OCI-LY1 (cell line): ENCODE results near the gene ERCC6L.

ENCODE experiments used
- H2AFZ ChIP-seq: fragments of 200-600 bp; sonication (generic), shearing (Covaris generic); 2 replicates; pipeline ENCODE4 v1.6.0; 2014; ENCODE audit warnings: antibody characterized with exemption, mild to moderate bottlenecking, low read length
- H3F3A ChIP-seq: fragments of 200-600 bp; sonication (generic), shearing (Covaris generic); 2 replicates; pipeline ENCODE4 v1.6.0; 2014; ENCODE audit warnings: mild to moderate bottlenecking, antibody characterized with exemption, low read length, moderate library complexity; ENCODE audit not compliant: insufficient read depth
- H3K27ac ChIP-seq: fragments of 200-600 bp; sonication (generic); 2 replicates; pipeline ENCODE4 v1.5.1; 2014; ENCODE audit warnings: low read length, mixed run types, mild to moderate bottlenecking, low read depth; ENCODE audit not compliant: poor library complexity, severe bottlenecking
- H3K27me3 ChIP-seq: fragments of 200-600 bp; sonication (generic); 2 replicates; pipeline ENCODE4 v1.6.0; 2014; ENCODE audit warnings: antibody characterized with exemption, mild to moderate bottlenecking, low read length, moderate library complexity; ENCODE audit not compliant: insufficient read depth
- H3K36me3 ChIP-seq: fragments of 200-600 bp; sonication (generic); 2 replicates; pipeline ENCODE4 v1.6.1; 2014; ENCODE audit warnings: mild to moderate bottlenecking, antibody characterized with exemption, low read length, moderate library complexity, mixed read lengths; ENCODE audit not compliant: insufficient read depth
- H3K4me1 ChIP-seq: fragments of 200-600 bp; sonication (generic); 2 replicates; pipeline ENCODE4 v1.5.1; 2014; ENCODE audit warnings: mild to moderate bottlenecking, low read length, moderate library complexity; ENCODE audit not compliant: insufficient read depth, severe bottlenecking
- H3K4me2 ChIP-seq: fragments of 200-600 bp; sonication (generic), shearing (Covaris generic); 2 replicates; pipeline ENCODE4 v1.6.1; 2014; ENCODE audit warnings: low read length
- H3K4me3 ChIP-seq: fragments of 200-600 bp; sonication (generic); 2 replicates; pipeline ENCODE4 v1.5.1; 2014; ENCODE audit warnings: low read length, low read depth, mild to moderate bottlenecking, mixed read lengths; ENCODE audit not compliant: poor library complexity, severe bottlenecking
- H3K79me2 ChIP-seq: fragments of 200-600 bp; shearing (Covaris generic); 2 replicates; pipeline ENCODE4 v1.6.1; 2016; ENCODE audit warnings: mixed run types, low read length, mixed read lengths; ENCODE audit not compliant: insufficient read depth
- H3K9ac ChIP-seq: fragments of 200-600 bp; sonication (generic), shearing (Covaris generic); 2 replicates; pipeline ENCODE4 v1.6.1; 2014; ENCODE audit warnings: mild to moderate bottlenecking, low read length, mixed read lengths
- H3K9me2 ChIP-seq: fragments of 200-600 bp; sonication (generic), shearing (Covaris generic); 2 replicates; pipeline ENCODE4 v1.6.1; 2014; ENCODE audit warnings: low read depth, mild to moderate bottlenecking, low read length, mixed read lengths
- H3K9me3 ChIP-seq: fragments of 200-600 bp; shearing (Covaris generic); 2 replicates; pipeline ENCODE4 v1.6.1; 2014; ENCODE audit warnings: low read length, mixed read lengths
- H4K20me1 ChIP-seq: fragments of 200-600 bp; sonication (generic), shearing (Covaris generic); 2 replicates; pipeline ENCODE4 v1.6.0; 2016; ENCODE audit warnings: mild to moderate bottlenecking, low read length; ENCODE audit not compliant: insufficient read depth
- EZH2 ChIP-seq: fragments of 200-600 bp; sonication (generic), shearing (Covaris generic); IDR thresholded peaks from 2 replicates; pipeline ENCODE4 v1.8.0; 2017; ENCODE audit warnings: borderline replicate concordance, mixed run types, mild to moderate bottlenecking, antibody characterized with exemption, low read length, moderate library complexity, mixed read lengths
- TF ChIP-seq, protein P1 (sequence below): fragments of 200-600 bp; sonication (generic), shearing (Covaris generic); IDR thresholded peaks from 2 replicates; pipeline ENCODE4 v1.5.1; 2017; ENCODE audit warnings: mild to moderate bottlenecking, antibody characterized with exemption, low read length, moderate library complexity, mixed read lengths

The ERCC6L gene

DNA sequence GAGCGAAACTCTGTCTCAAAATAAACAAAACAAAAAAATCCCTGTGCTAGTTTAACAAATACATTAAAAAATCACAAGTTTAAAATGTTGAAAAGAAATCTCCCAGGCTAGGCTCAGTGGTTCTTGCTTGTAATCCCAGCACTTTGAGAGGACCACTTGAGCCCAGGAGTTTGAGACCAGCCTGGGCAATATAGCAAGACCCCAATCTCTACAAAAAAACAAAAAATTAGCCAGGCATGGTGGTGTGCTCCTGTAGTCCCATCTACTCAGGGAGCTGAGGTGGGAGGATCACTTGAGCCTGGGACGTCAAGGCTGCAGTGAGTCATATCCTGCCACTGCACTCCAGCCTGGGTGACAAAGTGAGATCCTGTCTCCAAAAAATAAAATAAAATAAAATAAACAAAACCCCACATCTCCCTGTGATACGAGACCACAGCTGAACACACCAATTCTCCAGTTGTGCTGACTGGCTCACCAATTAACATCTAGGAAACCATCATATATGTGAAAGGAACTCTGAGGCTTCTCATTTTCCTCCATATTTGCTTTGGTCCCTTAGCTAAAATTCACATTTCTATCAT is 30.9 kb upstream of the ERCC6L start:
- Histone ChIP-seq H3K27ac (no peak overlapping the region), H3K4me2 (no peak overlapping the region), H3K9me3 (no peaks in the 10 kb centered on the region), H3K27me3 (no peaks in the 10 kb centered on the region), H3F3A (no peaks in the 10 kb centered on the region), H4K20me1 (no peaks in the 10 kb centered on the region), H3K9ac (no peak overlapping the region), H3K4me1 (peaks cover 10% of the 10 kb centered on the region), H3K79me2 (no peaks in the 10 kb centered on the region), H3K4me3 (no peak overlapping the region), H2AFZ (no peak overlapping the region), H3K36me3 (peaks cover 72% of the 10 kb centered on the region), H3K9me2 (no peaks in the 10 kb centered on the region)
- TF ChIP-seq EZH2, result no peak
- TF ChIP-seq, protein P1, sequence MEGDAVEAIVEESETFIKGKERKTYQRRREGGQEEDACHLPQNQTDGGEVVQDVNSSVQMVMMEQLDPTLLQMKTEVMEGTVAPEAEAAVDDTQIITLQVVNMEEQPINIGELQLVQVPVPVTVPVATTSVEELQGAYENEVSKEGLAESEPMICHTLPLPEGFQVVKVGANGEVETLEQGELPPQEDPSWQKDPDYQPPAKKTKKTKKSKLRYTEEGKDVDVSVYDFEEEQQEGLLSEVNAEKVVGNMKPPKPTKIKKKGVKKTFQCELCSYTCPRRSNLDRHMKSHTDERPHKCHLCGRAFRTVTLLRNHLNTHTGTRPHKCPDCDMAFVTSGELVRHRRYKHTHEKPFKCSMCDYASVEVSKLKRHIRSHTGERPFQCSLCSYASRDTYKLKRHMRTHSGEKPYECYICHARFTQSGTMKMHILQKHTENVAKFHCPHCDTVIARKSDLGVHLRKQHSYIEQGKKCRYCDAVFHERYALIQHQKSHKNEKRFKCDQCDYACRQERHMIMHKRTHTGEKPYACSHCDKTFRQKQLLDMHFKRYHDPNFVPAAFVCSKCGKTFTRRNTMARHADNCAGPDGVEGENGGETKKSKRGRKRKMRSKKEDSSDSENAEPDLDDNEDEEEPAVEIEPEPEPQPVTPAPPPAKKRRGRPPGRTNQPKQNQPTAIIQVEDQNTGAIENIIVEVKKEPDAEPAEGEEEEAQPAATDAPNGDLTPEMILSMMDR, result no peak

DNA sequence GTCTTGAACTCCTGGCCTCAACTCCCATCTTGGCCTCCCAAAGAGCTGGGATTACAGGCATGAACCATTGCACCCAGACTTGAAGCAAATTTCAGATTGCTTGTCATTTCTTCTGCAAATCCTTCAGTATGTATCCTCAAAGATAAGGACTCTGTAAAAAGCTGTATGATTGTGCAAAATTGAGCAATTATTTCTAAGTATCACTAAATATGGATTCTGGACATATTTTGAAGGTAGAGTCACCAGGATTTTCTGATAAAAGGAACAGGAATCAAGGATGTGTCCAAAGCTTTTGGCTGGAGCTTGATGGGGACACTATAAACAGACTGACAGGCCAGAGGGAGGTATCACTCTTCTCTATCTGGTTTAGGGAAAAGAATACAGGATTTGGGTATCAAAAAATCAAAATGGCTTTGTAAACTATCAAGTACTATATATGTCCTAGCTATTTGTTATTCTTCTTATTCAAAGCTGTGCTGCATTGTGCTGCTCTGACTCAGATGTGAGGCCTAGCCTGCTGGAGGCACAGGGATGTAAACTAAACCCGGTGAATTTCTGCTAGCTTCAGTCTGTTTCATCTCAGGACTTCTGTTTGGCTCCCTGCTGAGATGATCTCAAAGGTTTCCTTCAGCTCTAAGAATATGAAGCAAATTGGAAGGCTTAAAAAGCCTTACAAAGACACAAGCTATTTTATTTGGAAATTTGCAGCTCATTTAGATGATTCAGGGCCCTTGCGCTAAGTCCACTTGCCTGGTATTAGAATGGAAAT is 30.0 kb upstream of the ERCC6L start:
- H3K27ac ChIP-seq, result no peak overlapping the region
- no peaks in the 10 kb centered on the region for H3K9me3 ChIP-seq
- H3F3A ChIP-seq, result no peaks in the 10 kb centered on the region
- H3K9ac ChIP-seq, result no peak overlapping the region
- H2AFZ ChIP-seq, result no peak overlapping the region
- H3K27me3 ChIP-seq, result no peaks in the 10 kb centered on the region
- H3K4me2 ChIP-seq, result no peak overlapping the region
- H3K9me2 ChIP-seq, result no peaks in the 10 kb centered on the region
- H3K36me3 ChIP-seq, result peaks cover 62% of the 10 kb centered on the region
- H4K20me1 ChIP-seq, result no peaks in the 10 kb centered on the region
- no peaks in the 10 kb centered on the region for H3K79me2 ChIP-seq
- TF ChIP-seq EZH2, result no peak
- TF ChIP-seq, protein P1, result no peak
- H3K4me3 ChIP-seq, result no peak overlapping the region
- H3K4me1 ChIP-seq, result no peaks in the 10 kb centered on the region

- H4K20me1 ChIP-seq, result no peaks in the 10 kb centered on the region
- H3K36me3 ChIP-seq, result peaks cover 28% of the 10 kb centered on the region
- H3K9ac ChIP-seq, result no peak overlapping the region
- TF ChIP-seq, protein P1, result no peak
- H3K4me2 ChIP-seq, result no peak overlapping the region
- no peaks in the 10 kb centered on the region for H3K9me3 ChIP-seq
- no peak overlapping the region for H2AFZ ChIP-seq
- H3K4me1 ChIP-seq, result no peaks in the 10 kb centered on the region
- H3K4me3 ChIP-seq, result no peak overlapping the region
- H3K79me2 ChIP-seq, result no peaks in the 10 kb centered on the region
- H3F3A ChIP-seq, result no peaks in the 10 kb centered on the region
- H3K27ac ChIP-seq, result no peak overlapping the region
- no peaks in the 10 kb centered on the region for H3K9me2 ChIP-seq
- no peaks in the 10 kb centered on the region for H3K27me3 ChIP-seq
Observed at GRCh38 chrX:72265263-72265662, 26.4 kb upstream of the ERCC6L start.
